Osteocyte (in vitro differentiated cells): ENCODE measurements around the gene KCNC1. TPM values are rescaled to one million over a fixed set of nuclear protein-coding genes. Genes with fewer than 3 reads are reported as not detected.

ENCODE experiments used
- DNase-seq: peaks from one replicate; pipeline ENCODE4 v3.0.0; 2021; ENCODE audit warnings: mixed read lengths; ENCODE audit not compliant: unreplicated experiment; ENCODE audit errors: extremely low spot score
- H3K27ac Mint-ChIP-seq: one replicate; pipeline ENCODE4 v1.8.0; 2021; ENCODE audit warnings: mild to moderate bottlenecking, mixed read lengths; ENCODE audit not compliant: unreplicated experiment
- H3K27me3 Mint-ChIP-seq: one replicate; pipeline ENCODE4 v1.8.0; 2021; ENCODE audit warnings: mixed read lengths; ENCODE audit not compliant: unreplicated experiment
- H3K36me3 Mint-ChIP-seq: one replicate; pipeline ENCODE4 v1.8.0; 2021; ENCODE audit warnings: mixed read lengths; ENCODE audit not compliant: unreplicated experiment
- H3K4me1 Mint-ChIP-seq: one replicate; pipeline ENCODE4 v1.8.0; 2021; ENCODE audit warnings: mixed read lengths; ENCODE audit not compliant: unreplicated experiment
- H3K4me3 Mint-ChIP-seq: one replicate; pipeline ENCODE4 v1.8.0; 2021; ENCODE audit warnings: mild to moderate bottlenecking, moderate library complexity, mixed read lengths; ENCODE audit not compliant: unreplicated experiment
- H3K9me3 Mint-ChIP-seq: one replicate; pipeline ENCODE4 v1.8.0; 2021; ENCODE audit warnings: mixed read lengths; ENCODE audit not compliant: unreplicated experiment
- total RNA-seq: library from RNA; stranded (reverse); gene quantifications from 2 replicates; pipeline ENCODE4 v1.2.1, GENCODE V29; 2021
- TF ChIP-seq, protein P1 (sequence below): fragments of 200-600 bp; sonication (generic); IDR thresholded peaks from 2 replicates; pipeline ENCODE4 v1.5.0; 2021; ENCODE audit warnings: antibody characterized with exemption, mild to moderate bottlenecking, moderate library complexity

KCNC1 gene
- total RNA-seq, 1 donor from 2014 or later, result not detected

DNA sequence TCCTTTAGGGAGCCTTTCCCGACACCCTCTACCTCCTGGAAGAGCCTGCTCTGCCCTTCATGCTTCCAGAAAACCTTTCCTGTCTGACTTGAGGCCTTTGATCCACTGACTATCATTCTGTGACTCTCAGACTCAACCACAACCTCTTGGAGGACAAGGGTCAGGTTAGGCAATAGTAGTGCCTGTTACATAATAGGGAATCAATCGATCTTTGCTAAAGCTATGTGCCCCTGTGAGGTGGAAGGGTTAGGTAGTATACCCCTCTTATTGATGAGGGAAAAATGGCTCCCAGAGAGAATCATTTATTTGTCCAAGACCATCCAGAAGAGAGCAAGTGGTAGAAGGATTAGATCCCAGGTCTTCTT is 16.2 kb downstream of the KCNC1 start:
- no peak overlapping the region for H3K4me3 Mint-ChIP-seq
- H3K36me3 Mint-ChIP-seq, result no peaks in the 10 kb centered on the region
- no peak overlapping the region for H3K27ac Mint-ChIP-seq
- DNase-seq, result no peak
- TF ChIP-seq, protein P1, sequence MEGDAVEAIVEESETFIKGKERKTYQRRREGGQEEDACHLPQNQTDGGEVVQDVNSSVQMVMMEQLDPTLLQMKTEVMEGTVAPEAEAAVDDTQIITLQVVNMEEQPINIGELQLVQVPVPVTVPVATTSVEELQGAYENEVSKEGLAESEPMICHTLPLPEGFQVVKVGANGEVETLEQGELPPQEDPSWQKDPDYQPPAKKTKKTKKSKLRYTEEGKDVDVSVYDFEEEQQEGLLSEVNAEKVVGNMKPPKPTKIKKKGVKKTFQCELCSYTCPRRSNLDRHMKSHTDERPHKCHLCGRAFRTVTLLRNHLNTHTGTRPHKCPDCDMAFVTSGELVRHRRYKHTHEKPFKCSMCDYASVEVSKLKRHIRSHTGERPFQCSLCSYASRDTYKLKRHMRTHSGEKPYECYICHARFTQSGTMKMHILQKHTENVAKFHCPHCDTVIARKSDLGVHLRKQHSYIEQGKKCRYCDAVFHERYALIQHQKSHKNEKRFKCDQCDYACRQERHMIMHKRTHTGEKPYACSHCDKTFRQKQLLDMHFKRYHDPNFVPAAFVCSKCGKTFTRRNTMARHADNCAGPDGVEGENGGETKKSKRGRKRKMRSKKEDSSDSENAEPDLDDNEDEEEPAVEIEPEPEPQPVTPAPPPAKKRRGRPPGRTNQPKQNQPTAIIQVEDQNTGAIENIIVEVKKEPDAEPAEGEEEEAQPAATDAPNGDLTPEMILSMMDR, result no peak
- H3K4me1 Mint-ChIP-seq, result no peaks in the 10 kb centered on the region
- H3K27me3 Mint-ChIP-seq, result peaks cover 9% of the 10 kb centered on the region
- no peaks in the 10 kb centered on the region for H3K9me3 Mint-ChIP-seq

- peaks cover 9% of the 10 kb centered on the region for H3K27me3 Mint-ChIP-seq
- TF ChIP-seq, protein P1, result no peak
- H3K27ac Mint-ChIP-seq, result no peak overlapping the region
- H3K9me3 Mint-ChIP-seq, result no peaks in the 10 kb centered on the region
- no peaks in the 10 kb centered on the region for H3K36me3 Mint-ChIP-seq
- H3K4me3 Mint-ChIP-seq, result no peak overlapping the region
- H3K4me1 Mint-ChIP-seq, result no peaks in the 10 kb centered on the region
- no peak for DNase-seq
Measured at GRCh38 chr11:17751558-17751957, 17.0 kb downstream of the KCNC1 start.

DNA sequence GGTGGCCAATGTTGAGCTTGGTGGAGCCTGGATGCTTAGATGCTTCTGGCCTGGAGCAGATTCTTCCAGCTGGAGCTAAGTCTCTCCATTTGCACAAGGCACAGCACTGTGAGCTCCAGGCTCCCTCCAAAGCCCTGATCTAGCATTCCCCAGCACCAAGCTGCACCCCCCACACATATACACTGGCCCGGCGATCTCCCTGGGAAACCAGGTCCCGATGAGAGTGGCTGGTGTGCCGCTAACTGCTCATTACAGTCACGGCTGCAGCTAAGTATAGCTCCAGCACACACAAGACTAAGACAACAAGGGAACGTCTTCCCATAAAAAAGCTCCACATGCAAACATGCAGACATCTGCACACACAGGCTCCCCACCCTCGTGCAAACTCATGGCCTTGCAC is 17.6 kb downstream of the KCNC1 start:
- peaks cover 12% of the 10 kb centered on the region for H3K27me3 Mint-ChIP-seq
- no peaks in the 10 kb centered on the region for H3K9me3 Mint-ChIP-seq
- TF ChIP-seq, protein P1, result no peak
- H3K4me3 Mint-ChIP-seq, result no peak overlapping the region
- DNase-seq, result no peak
- H3K36me3 Mint-ChIP-seq, result no peaks in the 10 kb centered on the region
- no peaks in the 10 kb centered on the region for H3K4me1 Mint-ChIP-seq
- H3K27ac Mint-ChIP-seq, result no peak overlapping the region

DNA sequence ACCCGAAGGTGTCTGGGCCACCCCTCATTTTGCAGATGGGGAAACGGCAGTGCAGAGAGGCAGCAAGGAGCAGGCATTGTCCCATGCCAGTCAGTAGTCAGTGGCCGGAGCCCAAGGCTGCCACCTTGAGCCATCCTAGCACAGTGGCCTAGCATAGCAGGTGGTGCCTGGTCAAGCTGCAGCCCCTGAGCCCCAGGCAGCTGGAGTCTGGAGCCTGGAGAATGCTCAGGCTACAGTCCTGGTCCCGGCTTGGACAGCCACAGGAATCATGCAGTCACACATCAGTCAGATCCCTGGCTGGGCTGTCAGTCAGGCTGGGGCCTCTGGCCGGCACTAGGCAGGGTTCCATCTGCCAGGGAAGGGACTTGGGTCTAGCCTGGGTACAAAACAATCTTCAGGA is 18.6 kb downstream of the KCNC1 start:
- DNase-seq, result no peak
- H3K36me3 Mint-ChIP-seq, result no peaks in the 10 kb centered on the region
- peaks cover 14% of the 10 kb centered on the region for H3K27me3 Mint-ChIP-seq
- H3K4me3 Mint-ChIP-seq, result no peak overlapping the region
- TF ChIP-seq, protein P1, result no peak
- no peak overlapping the region for H3K27ac Mint-ChIP-seq
- H3K9me3 Mint-ChIP-seq, result no peaks in the 10 kb centered on the region
- H3K4me1 Mint-ChIP-seq, result no peaks in the 10 kb centered on the region

GRCh38 chr11:17753641-17754040 is 19.1 kb downstream of the KCNC1 start:
- Mint-ChIP-seq H3K4me3 (no peak overlapping the region), H3K27ac (no peak overlapping the region), H3K4me1 (no peaks in the 10 kb centered on the region), H3K27me3 (peaks cover 19% of the 10 kb centered on the region), H3K9me3 (peaks cover 4% of the 10 kb centered on the region), H3K36me3 (no peaks in the 10 kb centered on the region)
- no peak for DNase-seq
- TF ChIP-seq, protein P1, result no peak
